Activated T-cell treated with anti-CD3 and anti-CD28 coated beads for 4 hours (primary cell): Measurements from ENCODE around the gene ZNF367.
"Not testable (repeated sequence)": the region's sequence is repeated elsewhere in the genome, so short reads cannot be mapped to it uniquely, and the experiment has no call there.

Experiments
- DNase-seq: peaks from one replicate; pipeline ENCODE4 v3.0.0-alpha.2; 2020

The ZNF367 gene

DNA sequence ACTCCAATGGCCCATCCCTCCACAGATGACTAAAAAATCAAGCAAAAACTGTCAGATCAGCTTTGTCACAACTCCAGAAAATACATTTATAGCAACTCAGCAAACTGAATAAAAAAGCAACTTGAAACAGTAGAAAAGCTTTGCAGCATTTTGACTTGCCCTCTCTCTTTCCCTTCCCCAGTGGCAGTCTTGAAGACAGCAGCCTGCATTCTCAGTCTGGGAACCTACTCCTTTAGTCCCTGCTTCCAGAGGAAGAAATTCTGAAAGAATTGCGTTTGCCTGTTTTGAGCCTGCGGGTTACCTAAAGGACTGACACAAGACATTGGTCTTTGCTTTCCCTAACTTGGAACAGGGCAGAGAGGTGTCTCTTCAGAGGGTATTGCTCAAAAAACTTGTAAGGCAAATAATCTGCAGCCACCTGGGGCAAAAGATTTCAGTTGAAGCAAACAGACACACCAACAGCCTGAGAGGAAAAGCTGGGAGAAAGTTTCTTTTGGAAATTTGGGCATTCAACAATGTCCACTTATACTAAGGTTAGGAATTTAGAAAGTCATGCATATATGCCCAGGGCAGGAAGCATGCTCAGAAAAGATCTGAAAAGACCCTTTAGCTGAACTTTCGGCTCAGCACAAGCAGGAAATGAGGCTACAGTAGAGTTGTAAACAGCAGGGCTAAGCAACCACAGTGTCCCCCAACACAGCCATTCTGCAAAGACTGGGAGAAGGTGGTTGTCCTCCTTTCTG lies 19.4 kb downstream of the ZNF367 start:
- DNase-seq, result no peak

DNA sequence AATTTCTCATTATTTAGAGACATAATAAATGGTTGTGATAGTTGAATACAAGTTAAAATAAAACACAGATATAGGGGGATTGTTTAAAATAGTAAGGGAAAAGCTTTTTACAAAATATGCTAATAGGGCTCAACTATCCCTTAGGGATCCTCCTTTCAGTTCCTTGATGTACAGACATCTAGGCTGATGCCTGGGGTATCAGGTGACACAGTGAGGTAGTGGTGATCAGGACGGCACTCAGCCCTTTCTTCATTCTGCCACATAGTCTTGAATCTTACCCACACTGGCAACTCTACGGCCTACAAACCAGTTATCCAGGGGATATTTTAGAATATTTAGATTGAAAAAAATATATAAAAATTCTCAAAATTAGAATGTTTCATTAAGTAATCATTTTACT lies 22.2 kb downstream of the ZNF367 start:
- DNase-seq, result no peak

DNA sequence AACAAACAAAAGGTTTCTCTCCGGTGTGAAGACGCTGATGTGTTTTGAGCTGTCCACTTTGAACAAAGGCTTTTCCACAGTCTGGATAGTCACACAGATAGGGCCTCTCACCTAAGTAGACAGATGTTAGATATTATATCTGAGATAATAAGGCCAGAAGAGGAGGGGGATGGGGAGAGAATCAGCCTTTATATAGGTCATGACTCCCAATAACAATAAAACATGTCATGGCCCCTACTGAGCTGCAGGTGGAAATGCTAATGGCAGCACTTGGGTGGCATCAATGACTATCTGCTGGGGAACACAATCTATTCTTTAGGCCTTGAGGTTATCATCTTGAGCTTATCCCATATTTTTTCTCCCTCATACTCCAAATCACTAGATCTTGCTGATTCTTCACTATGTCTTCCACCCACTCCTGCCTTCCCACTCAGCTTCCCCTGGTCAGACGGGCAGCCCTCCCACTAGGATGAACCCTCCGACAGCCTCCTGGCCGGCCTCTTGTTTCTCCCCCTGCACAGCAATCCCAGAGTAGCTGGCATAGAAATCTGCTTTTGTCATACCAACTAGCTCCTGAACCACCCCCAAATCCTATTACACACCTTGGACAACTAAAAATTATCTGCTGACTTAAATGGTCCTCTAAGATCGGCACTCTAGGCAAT lies 23.2 kb downstream of the ZNF367 start:
- no peak for DNase-seq

DNA sequence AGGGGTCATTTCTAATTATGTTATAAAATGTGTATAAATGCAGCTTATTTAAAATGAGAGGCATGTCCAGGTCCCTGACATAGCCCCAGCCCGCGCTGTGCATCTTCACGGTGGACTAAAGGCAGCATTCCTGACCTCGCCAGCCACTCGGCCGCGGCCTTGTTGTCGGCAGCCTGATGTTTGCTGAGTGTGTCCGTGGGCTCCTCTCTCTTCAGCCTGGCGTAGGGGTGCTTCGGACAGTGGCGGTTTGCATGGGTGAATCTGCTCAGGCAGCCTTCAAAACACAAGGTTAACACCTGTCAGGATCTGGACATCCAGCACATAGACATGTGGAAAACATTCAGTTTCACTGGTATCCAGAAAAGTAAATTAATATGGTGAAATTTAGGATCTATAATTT lies 25.9 kb downstream of the ZNF367 start:
- no peak for DNase-seq

DNA sequence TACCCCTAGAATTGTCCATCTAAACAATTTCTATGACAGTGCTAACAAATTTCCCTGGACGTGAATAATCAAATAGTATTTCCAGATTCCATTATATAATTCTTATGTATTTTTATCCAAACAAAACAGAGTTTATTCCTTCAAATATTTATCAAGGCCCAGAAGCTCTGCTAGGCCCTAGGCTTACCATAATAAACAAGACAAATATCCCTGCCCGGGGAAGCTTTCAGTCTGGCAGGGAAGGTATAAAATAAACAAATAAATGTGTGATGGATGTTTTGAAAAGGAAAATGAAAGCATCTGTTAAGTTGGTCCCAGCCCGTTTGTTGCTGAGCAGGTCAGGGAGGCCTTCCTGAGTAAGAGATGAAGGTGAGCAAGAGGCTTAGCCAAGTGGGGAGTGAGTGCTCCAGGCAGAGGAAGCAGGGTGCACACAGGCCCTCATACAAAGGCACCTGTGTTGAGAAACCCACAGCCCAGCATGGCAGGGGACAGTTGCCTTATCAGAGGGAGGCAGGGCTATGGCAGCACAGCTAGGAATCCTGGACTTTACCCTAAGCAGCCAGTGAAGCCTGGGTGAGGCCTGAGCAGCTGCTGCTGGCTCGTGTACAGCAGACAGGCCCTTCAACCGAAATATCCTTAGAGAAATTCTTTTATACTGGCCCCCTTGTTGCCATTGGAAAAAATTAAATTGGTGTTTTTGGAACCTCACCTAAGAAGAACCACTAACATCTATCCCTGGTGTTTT lies 27.0 kb downstream of the ZNF367 start:
- DNase-seq, result no peak

DNA sequence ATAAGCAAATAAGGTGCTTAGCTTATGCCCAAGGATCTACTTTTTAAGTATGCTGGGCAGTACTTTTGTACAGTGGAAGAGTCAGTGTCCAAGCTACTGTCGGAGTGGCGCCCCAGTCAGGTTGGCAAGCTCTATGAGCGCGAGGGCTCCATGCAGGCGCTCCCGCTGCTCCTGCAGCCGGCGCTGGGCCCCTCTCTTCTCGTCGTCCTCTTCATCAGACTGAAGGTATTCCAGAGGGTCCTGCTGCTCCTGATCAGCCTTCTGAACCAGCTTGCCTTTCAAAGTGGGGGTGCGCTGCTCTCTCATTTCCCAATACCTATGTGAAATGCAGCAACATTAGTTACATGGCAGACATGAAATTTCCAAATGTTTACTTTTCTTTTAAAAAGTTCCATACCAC lies 30.0 kb downstream of the ZNF367 start:
- no peak for DNase-seq

- no peak for DNase-seq
Measured at GRCh38 chr9:96386157-96386556, 32.0 kb downstream of the ZNF367 start.

DNA sequence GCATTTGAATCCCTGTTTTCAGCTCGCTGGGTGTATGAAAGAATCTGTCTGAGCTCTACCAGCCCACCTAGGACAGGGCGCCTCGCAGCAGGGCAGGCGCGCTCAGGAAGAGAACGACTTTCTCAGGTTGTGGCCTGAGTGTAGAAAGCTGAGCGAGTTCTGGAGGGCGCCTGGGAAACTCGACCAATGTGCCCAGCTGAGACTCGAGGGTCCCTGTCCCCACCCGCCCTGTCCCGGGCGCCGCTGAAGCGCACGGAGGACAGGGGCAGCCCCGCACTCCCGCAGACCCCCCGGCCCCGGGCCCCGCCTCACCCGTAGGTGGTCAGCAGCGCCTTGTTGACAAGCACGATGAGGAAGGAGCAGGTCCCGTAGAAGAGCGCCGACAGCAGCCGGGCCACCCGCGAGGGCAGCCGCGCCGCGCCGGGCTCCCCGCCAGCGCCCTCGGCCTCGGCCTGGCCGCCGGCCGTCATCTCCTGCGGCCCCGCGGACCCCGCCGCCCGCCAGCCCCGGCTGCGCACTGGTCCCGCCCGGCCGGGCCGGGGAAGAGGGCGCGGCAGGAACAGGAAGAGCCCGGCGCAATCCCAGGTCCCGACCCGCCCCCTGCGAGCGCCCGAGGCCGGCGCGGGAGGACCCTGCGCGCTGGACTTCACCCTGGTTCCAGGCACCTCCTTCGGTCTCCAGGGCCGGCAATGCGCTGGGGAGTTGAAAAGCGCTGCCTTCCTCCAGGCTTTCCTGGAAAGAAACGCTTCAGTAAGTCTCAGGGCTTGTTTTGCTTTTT lies 34.8 kb downstream of the ZNF367 start, which contains the start of gene SLC35D2:
Gene SLC35D2, minus strand, starts transcription at position 547 of the 778 bp plus-strand sequence. Its CDS starts 77 bp downstream, at position 470.
- DNase-seq, result no peak

- DNase-seq, result no peak
Measured at GRCh38 chr9:96382839-96383164, 35.4 kb downstream of the ZNF367 start.

DNA sequence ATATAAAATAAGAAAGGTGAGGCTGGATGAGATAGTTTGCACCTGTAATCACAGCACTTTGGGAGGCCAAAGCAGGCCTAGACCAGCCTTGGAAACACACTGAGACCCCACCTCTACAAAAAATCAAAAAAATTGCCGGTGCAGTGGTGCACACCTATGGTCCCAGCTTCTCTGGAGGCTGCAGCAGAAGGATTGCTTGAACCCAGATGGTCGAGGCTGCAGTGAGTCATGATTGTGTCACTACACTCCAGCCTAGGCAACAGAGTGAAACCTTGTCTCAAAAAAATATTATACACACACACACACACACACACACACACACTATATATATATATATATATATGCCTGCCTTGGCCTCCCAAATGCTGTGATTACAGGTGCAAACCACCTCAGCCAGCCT lies 36.0 kb downstream of the ZNF367 start:
- DNase-seq, result no peak

- no peak for DNase-seq
Measured at GRCh38 chr9:96381696-96382095, 36.5 kb downstream of the ZNF367 start.

- no peak for DNase-seq
Measured at GRCh38 chr9:96381125-96381524, 37.0 kb downstream of the ZNF367 start.

- no peak for DNase-seq
Measured at GRCh38 chr9:96379461-96379860, 38.7 kb downstream of the ZNF367 start.

GRCh38 chr9:96378187-96378586 lies 40.0 kb downstream of the ZNF367 start:
- DNase-seq, result no peak

GRCh38 chr9:96376891-96377874 lies 41.0 kb downstream of the ZNF367 start:
- DNase-seq, result no peak

DNA sequence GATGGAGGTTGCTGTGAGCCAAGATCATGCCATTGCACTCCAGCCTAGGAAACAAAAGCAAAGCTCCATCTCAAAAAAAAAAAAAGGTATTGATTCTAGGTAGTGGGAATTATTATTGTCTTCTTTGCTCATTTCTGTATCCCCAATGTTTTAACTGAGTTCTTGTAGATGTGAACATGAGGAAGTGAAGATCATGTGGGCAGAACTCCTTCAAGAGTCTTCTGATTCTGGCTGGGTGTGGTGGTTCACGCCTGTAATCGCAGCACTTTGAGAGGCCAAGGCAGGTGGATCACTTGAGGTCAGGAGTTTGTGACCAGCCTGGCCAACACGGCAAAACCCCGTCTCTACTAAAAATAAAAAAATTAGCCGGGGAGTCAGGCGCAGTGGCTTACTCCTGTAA lies 42.7 kb downstream of the ZNF367 start:
- DNase-seq, result not testable (repeated sequence)

GRCh38 chr9:96367943-96368342 lies 50.2 kb downstream of the ZNF367 start:
- no peak for DNase-seq

DNA sequence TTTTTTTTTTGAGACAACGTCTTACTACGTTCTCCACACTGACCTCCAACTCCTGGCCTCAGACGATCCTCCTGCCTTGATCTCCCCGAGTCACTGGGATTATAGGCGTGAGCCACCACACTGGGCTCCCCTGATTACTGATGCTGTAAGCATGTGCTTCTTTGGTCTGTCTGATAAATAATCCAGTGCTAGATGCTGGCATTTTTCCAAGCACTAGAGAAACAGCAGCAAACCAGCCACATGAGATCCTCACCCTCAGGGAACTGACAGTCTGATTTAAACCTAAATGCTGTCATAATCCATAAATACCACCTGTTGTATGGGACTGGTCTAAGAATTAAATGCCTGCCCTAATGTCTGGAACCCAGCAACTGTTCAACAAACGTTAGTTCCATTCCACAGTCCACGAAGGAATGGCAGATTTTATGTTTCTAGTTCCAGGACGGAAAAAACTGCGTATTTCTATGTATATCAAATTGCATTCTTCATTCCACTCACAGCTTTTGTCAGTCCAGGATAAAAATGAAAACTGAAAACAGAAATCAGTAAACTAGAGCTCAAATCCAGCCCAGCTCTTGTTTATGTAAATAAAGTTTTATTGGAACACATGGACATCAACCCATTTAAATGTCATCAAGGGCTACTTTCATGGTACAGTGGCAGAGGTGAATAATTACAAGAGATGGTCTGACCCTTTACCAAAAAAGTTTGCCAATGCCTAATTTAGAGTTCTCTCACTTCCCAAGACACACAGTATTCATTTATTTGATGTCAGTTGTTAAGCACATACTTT lies 54.8 kb downstream of the ZNF367 start:
- DNase-seq, result no peak

DNA sequence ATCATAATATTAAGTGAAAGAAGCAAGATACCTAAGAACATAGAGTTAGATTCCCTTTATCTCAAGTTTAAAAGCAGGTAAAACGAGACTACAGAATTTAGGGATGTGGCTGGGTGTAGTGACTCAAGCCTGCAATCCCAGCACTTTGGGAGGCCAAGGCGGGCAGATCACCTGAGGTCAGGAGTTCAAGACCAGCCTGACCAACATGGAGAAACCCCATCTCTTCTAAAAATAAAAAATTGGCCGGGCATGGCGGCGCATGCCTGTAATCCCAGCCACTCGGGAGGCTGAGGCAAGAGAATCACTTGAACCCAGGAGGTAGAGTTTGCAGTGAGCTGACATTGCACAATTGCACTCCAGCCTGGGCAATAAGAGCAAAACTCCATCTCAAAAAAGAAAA lies 56.1 kb downstream of the ZNF367 start:
- DNase-seq, result not testable (repeated sequence)

GRCh38 chr9:96361668-96362067 lies 56.5 kb downstream of the ZNF367 start:
- no peak for DNase-seq

- DNase-seq, result no peak
Measured at GRCh38 chr9:96360976-96361375, 57.2 kb downstream of the ZNF367 start.
